ENCODE data around the gene MCL1. TPM values are rescaled to one million over a fixed set of nuclear protein-coding genes. Genes with fewer than 3 reads are reported as not detected.

MCL1 gene
- total and polyA plus RNA-seq, 2 of the 13 experiments (the other 11 are each of a cell fraction or from before 2014, with no cell fraction given), result 69.5 to 125 TPM

DNA sequence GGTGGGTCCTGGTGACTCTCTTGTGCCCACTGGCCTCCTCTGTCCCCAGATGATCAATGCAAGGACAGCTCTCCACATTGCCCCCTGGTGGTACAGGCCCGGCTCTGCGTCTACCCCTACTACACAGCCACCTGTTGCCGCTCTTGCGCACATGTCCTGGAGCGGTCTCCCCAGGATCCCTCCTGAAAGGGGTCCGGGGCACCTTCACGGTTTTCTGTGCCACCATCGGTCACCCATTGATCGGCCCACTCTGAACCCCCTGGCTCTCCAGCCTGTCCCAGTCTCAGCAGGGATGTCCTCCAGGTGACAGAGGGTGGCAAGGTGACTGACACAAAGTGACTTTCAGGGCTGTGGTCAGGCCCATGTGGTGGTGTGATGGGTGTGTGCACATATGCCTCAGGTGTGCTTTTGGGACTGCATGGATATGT is 19.4 kb downstream of the MCL1 start (continued):
- TF ChIP-seq, protein P1, sequence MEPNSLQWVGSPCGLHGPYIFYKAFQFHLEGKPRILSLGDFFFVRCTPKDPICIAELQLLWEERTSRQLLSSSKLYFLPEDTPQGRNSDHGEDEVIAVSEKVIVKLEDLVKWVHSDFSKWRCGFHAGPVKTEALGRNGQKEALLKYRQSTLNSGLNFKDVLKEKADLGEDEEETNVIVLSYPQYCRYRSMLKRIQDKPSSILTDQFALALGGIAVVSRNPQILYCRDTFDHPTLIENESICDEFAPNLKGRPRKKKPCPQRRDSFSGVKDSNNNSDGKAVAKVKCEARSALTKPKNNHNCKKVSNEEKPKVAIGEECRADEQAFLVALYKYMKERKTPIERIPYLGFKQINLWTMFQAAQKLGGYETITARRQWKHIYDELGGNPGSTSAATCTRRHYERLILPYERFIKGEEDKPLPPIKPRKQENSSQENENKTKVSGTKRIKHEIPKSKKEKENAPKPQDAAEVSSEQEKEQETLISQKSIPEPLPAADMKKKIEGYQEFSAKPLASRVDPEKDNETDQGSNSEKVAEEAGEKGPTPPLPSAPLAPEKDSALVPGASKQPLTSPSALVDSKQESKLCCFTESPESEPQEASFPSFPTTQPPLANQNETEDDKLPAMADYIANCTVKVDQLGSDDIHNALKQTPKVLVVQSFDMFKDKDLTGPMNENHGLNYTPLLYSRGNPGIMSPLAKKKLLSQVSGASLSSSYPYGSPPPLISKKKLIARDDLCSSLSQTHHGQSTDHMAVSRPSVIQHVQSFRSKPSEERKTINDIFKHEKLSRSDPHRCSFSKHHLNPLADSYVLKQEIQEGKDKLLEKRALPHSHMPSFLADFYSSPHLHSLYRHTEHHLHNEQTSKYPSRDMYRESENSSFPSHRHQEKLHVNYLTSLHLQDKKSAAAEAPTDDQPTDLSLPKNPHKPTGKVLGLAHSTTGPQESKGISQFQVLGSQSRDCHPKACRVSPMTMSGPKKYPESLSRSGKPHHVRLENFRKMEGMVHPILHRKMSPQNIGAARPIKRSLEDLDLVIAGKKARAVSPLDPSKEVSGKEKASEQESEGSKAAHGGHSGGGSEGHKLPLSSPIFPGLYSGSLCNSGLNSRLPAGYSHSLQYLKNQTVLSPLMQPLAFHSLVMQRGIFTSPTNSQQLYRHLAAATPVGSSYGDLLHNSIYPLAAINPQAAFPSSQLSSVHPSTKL (CRISPR knock-in tag; IDR thresholded peaks at IDR 0.05), result 0 out of 2 replicates have a peak, but pooled peaks have one; percentile 11
- TF ChIP-seq, protein P2, sequence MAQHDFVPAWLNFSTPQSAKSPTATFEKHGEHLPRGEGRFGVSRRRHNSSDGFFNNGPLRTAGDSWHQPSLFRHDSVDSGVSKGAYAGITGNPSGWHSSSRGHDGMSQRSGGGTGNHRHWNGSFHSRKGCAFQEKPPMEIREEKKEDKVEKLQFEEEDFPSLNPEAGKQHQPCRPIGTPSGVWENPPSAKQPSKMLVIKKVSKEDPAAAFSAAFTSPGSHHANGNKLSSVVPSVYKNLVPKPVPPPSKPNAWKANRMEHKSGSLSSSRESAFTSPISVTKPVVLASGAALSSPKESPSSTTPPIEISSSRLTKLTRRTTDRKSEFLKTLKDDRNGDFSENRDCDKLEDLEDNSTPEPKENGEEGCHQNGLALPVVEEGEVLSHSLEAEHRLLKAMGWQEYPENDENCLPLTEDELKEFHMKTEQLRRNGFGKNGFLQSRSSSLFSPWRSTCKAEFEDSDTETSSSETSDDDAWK (CRISPR knock-in tag; IDR thresholded peaks at IDR 0.05), result no peak
- TF ChIP-seq FOXK1 (CRISPR knock-in tag; IDR thresholded peaks at IDR 0.05; ENCODE audit: borderline replicate concordance, low read depth) (0 out of 2 replicates have a peak, but pooled peaks have one; percentile 16), GTF3A (CRISPR knock-in tag; conservative IDR thresholded peaks at IDR 0.05) (no peak), YY1 (IDR thresholded peaks at IDR 0.05; ENCODE audit: insufficient read depth, insufficient replicate concordance, low read depth, low read length) (peak; percentile 19), CREB1 (IDR thresholded peaks at IDR 0.05) (no peak), CREB1 (CRISPR knock-in tag; IDR thresholded peaks at IDR 0.05) (no peak), HNF4G (IDR thresholded peaks at IDR 0.05; ENCODE audit: borderline replicate concordance, low read depth, low read length) (no peak), HNF4G (CRISPR knock-in tag; IDR thresholded peaks at IDR 0.05; ENCODE audit: borderline replicate concordance, low read depth) (no peak), FOXC1 (CRISPR knock-in tag; IDR thresholded peaks at IDR 0.05; ENCODE audit: borderline replicate concordance) (no peak)
- TF ChIP-seq, protein P3, sequence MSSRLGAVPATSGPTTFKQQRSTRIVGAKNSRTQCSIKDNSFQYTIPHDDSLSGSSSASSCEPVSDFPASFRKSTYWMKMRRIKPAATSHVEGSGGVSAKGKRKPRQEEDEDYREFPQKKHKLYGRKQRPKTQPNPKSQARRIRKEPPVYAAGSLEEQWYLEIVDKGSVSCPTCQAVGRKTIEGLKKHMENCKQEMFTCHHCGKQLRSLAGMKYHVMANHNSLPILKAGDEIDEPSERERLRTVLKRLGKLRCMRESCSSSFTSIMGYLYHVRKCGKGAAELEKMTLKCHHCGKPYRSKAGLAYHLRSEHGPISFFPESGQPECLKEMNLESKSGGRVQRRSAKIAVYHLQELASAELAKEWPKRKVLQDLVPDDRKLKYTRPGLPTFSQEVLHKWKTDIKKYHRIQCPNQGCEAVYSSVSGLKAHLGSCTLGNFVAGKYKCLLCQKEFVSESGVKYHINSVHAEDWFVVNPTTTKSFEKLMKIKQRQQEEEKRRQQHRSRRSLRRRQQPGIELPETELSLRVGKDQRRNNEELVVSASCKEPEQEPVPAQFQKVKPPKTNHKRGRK (CRISPR knock-in tag; IDR thresholded peaks at IDR 0.05), result no peak
- TF ChIP-seq, protein P4, sequence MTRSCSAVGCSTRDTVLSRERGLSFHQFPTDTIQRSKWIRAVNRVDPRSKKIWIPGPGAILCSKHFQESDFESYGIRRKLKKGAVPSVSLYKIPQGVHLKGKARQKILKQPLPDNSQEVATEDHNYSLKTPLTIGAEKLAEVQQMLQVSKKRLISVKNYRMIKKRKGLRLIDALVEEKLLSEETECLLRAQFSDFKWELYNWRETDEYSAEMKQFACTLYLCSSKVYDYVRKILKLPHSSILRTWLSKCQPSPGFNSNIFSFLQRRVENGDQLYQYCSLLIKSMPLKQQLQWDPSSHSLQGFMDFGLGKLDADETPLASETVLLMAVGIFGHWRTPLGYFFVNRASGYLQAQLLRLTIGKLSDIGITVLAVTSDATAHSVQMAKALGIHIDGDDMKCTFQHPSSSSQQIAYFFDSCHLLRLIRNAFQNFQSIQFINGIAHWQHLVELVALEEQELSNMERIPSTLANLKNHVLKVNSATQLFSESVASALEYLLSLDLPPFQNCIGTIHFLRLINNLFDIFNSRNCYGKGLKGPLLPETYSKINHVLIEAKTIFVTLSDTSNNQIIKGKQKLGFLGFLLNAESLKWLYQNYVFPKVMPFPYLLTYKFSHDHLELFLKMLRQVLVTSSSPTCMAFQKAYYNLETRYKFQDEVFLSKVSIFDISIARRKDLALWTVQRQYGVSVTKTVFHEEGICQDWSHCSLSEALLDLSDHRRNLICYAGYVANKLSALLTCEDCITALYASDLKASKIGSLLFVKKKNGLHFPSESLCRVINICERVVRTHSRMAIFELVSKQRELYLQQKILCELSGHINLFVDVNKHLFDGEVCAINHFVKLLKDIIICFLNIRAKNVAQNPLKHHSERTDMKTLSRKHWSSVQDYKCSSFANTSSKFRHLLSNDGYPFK (CRISPR knock-in tag; IDR thresholded peaks at IDR 0.05; ENCODE audit: borderline replicate concordance), result no peak
- TF ChIP-seq, protein P5, sequence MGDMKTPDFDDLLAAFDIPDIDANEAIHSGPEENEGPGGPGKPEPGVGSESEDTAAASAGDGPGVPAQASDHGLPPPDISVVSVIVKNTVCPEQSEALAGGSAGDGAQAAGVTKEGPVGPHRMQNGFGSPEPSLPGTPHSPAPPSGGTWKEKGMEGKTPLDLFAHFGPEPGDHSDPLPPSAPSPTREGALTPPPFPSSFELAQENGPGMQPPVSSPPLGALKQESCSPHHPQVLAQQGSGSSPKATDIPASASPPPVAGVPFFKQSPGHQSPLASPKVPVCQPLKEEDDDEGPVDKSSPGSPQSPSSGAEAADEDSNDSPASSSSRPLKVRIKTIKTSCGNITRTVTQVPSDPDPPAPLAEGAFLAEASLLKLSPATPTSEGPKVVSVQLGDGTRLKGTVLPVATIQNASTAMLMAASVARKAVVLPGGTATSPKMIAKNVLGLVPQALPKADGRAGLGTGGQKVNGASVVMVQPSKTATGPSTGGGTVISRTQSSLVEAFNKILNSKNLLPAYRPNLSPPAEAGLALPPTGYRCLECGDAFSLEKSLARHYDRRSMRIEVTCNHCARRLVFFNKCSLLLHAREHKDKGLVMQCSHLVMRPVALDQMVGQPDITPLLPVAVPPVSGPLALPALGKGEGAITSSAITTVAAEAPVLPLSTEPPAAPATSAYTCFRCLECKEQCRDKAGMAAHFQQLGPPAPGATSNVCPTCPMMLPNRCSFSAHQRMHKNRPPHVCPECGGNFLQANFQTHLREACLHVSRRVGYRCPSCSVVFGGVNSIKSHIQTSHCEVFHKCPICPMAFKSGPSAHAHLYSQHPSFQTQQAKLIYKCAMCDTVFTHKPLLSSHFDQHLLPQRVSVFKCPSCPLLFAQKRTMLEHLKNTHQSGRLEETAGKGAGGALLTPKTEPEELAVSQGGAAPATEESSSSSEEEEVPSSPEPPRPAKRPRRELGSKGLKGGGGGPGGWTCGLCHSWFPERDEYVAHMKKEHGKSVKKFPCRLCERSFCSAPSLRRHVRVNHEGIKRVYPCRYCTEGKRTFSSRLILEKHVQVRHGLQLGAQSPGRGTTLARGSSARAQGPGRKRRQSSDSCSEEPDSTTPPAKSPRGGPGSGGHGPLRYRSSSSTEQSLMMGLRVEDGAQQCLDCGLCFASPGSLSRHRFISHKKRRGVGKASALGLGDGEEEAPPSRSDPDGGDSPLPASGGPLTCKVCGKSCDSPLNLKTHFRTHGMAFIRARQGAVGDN (CRISPR knock-in tag; IDR thresholded peaks at IDR 0.05), result peak; percentile 65
